Thyroid gland (tissue), 4 donors: ENCODE measurements around the gene TENT4A.

ENCODE experiments used
- CTCF ChIP-seq, 6 experiments: fragments of 200-600 bp in 3 of 6; fragments of 450-650 bp in 3 of 6; sonication (generic) in 3 of 6; IDR thresholded peaks; one replicate each; pipeline ENCODE4 v1.5.1; 2016 to 2019; ENCODE audit warnings: antibody characterized with exemption in 6 of 6, mild to moderate bottlenecking in 2 of 6, inconsistent platforms in 1 of 6, moderate library complexity in 1 of 6
- POLR2A ChIP-seq, 2 donors: fragments of 450-650 bp; IDR thresholded peaks; one replicate each; pipeline ENCODE4 v1.6.1; 2017; ENCODE audit warnings: antibody characterized with exemption in 2 of 2, mild to moderate bottlenecking in 2 of 2, moderate library complexity in 1 of 2

- no peak for TF ChIP-seq CTCF (IDR thresholded peaks at IDR 0.05)
- TF ChIP-seq POLR2A (IDR thresholded peaks at IDR 0.05): no peak
Observed at GRCh38 chr5:6728795-6729183, 15.6 kb downstream of the TENT4A start.
